ENCODE results near the gene HYDIN. TPM values are rescaled to one million over a fixed set of nuclear protein-coding genes. Genes with fewer than 3 reads are reported as not detected.

HYDIN gene
- polyA plus RNA-seq, 1 of the 3 experiments (the other 2 are of a cell fraction) = 0.33 TPM

DNA sequence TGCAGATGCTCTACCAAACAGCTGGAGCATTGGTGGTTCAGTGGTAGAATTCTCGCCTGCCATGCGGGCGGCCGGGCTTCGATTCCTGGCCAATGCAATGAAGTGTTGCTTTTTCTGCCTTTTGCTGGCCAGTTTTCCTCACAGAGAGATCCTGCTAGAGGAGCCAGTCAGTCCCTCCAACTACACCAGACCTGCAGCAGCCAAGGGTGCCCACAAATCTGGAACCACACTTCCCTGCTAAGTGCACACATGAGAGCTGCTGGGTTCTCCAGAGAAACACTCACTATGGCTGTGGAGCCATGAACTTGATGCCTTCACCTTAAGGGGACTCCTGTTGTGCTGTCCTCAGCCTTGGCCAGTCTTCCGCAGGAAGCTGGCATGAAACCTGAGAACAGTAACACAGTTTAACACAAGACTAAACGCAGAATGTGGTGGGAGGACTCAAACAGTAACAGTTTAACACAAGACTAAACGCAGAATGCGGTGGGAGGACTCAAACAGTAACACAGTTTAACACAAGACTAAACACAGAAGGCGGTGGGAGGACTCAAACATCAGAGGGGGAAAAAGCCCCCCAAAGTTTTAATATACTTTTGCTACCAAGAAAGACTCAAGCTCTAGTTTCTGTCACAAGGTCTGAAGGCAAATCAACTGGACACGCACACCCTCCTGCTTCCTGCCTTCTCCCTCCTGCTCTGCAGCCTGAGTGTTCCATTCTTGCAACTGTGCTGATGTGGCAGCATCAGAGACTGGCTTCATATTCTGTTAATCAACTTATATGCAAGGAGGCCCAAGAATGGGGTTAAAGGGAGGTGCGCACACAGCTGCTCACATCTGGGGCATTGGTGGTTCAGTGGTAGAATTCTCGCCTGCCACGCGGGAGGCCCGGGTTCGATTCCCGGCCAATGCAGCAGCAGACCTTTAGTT lies 441.6 kb downstream of the HYDIN start:
- CTCF ChIA-PET = interaction anchor here (0.8 to 2.0 kb wide), 3 partner anchors 18 to 624 kb away, joined by 3 to 12 read pairs (median 3); no protein-coding TSS in a partner anchor
- H3K4me1 ChIP-seq (ENCODE audit: control insufficient read depth in 1 of 2, insufficient read depth in 2 of 2, low read depth in 1 of 2, low read length in 1 of 2) = no peaks in the 10 kb centered on the region
- H3K9me2 ChIP-seq = no peaks in the 10 kb centered on the region
- 89% methylated on average over 18 of the region's 18 CpGs for WGBS (ENCODE audit: low lambda C conversion rate)
- no peak overlapping the region for H3K9ac ChIP-seq
- peaks cover 17% of the 10 kb centered on the region; the same call in 1 of the 2 replicates for H4K20me1 ChIP-seq (ENCODE audit: insufficient read depth)
- TF ChIP-seq USF2 (IDR thresholded peaks at IDR 0.05; ENCODE audit: borderline replicate concordance, low read depth, low read length) = no peak
- TF ChIP-seq MAX (IDR thresholded peaks at IDR 0.05; ENCODE audit: low read depth) = no peak
- no peak for TF ChIP-seq GATA2 (CRISPR knock-in tag; IDR thresholded peaks at IDR 0.05)
- TF ChIP-seq FOSL2 (IDR thresholded peaks at IDR 0.05; ENCODE audit: borderline replicate concordance, low read depth) = no peak
- no peak for TF ChIP-seq RAD21 (IDR thresholded peaks at IDR 0.05; ENCODE audit: low read length)
- no peak for TF ChIP-seq PBX3 (IDR thresholded peaks at IDR 0.05)
- TF ChIP-seq CHD2 (IDR thresholded peaks at IDR 0.05; ENCODE audit: low read length, partially characterized antibody) = no peak
- TF ChIP-seq RXRA (IDR thresholded peaks at IDR 0.05; ENCODE audit: borderline replicate concordance, low read depth) = no peak
- TF ChIP-seq POLR2AphosphoS5 (IDR thresholded peaks at IDR 0.05; ENCODE audit: low read depth, low read length) = no peak
- H3K9me3 ChIP-seq = no peaks in the 10 kb centered on the region
- peak; percentile 36 for DNase-seq
- no peak overlapping the region for H3K4me2 ChIP-seq
- peaks cover 27% of the 10 kb centered on the region for H3K79me2 ChIP-seq (ENCODE audit: insufficient read depth)
- POLR2A ChIA-PET = no interaction called here
- no peak overlapping the region for H2AFZ ChIP-seq (ENCODE audit: low read depth)
- H3F3A ChIP-seq (replicated peaks; ENCODE audit: insufficient read depth) = no peaks in the 10 kb centered on the region
- no peak overlapping the region for H3K4me3 ChIP-seq (ENCODE audit: low read depth in 2 of 2, low read length in 1 of 2)
- no peaks in the 10 kb centered on the region for H3K27me3 ChIP-seq (ENCODE audit: insufficient read depth)
- no peak overlapping the region for H3K27ac ChIP-seq (ENCODE audit: low read depth in 2 of 2, low read length in 1 of 2)
- H3K36me3 ChIP-seq (replicated peaks in 1 of 2; ENCODE audit: control insufficient read depth in 1 of 2, insufficient read depth in 2 of 2, low read length in 1 of 2) = peaks cover 0 to 27% of the 10 kb centered on the region in 2 experiments

GRCh38 chr16:70786020-70786755 lies 444.3 kb downstream of the HYDIN start:
- 93% methylated on average over 12 of the region's 19 CpGs for WGBS (ENCODE audit: low lambda C conversion rate)
- no peak for DNase-seq
- no peak overlapping the region for H3K9ac ChIP-seq
- TF ChIP-seq NRF1 (IDR thresholded peaks at IDR 0.05; ENCODE audit: low read depth, low read length) = no peak
- no peaks in the 10 kb centered on the region for H3K4me1 ChIP-seq (ENCODE audit: control insufficient read depth in 1 of 2, insufficient read depth in 2 of 2, low read depth in 1 of 2, low read length in 1 of 2)
- no peaks in the 10 kb centered on the region for H3K9me2 ChIP-seq
- H4K20me1 ChIP-seq (ENCODE audit: insufficient read depth) = peaks cover 10% of the 10 kb centered on the region; the same call in 1 of the 2 replicates
- CTCF ChIA-PET = interaction anchor here (1.6 kb wide), 1 partner anchor 15 kb away, joined by 8 read pairs; no protein-coding TSS in a partner anchor
- H2AFZ ChIP-seq (ENCODE audit: low read depth) = no peak overlapping the region
- H3F3A ChIP-seq (replicated peaks; ENCODE audit: insufficient read depth) = no peaks in the 10 kb centered on the region
- no peak overlapping the region for H3K4me2 ChIP-seq
- H3K4me3 ChIP-seq (ENCODE audit: low read depth in 2 of 2, low read length in 1 of 2) = no peak overlapping the region
- no peak overlapping the region for H3K27ac ChIP-seq (ENCODE audit: low read depth in 2 of 2, low read length in 1 of 2)
- no peaks in the 10 kb centered on the region for H3K27me3 ChIP-seq (ENCODE audit: insufficient read depth)
- POLR2A ChIA-PET = no interaction called here
- H3K79me2 ChIP-seq (ENCODE audit: insufficient read depth) = peaks cover 8% of the 10 kb centered on the region
- peaks cover 15 to 55% of the 10 kb centered on the region in 2 experiments for H3K36me3 ChIP-seq (replicated peaks in 1 of 2; ENCODE audit: control insufficient read depth in 1 of 2, insufficient read depth in 2 of 2, low read length in 1 of 2)
- no peaks in the 10 kb centered on the region for H3K9me3 ChIP-seq
